DOHH2 (cell line): ENCODE measurements around the gene RSF1.

Experiments
- H3F3A ChIP-seq: fragments of 200-600 bp; sonication (generic), shearing (Covaris generic); 2 replicates; pipeline ENCODE4 v1.6.0; 2016; ENCODE audit warnings: antibody characterized with exemption, mild to moderate bottlenecking; ENCODE audit not compliant: control insufficient read depth, insufficient read depth
- H3K27ac ChIP-seq: fragments of 200-600 bp; sonication (generic); 2 replicates; pipeline ENCODE4 v1.5.1; 2014; ENCODE audit warnings: low read depth, mild to moderate bottlenecking, low read length, moderate library complexity
- H3K27me3 ChIP-seq: fragments of 200-600 bp; sonication (generic); 2 replicates; pipeline ENCODE4 v1.6.1; 2014; ENCODE audit warnings: mild to moderate bottlenecking, low read length, mixed read lengths; ENCODE audit not compliant: control insufficient read depth
- H3K36me3 ChIP-seq: fragments of 200-600 bp; sonication (generic); 2 replicates; pipeline ENCODE4 v1.6.1; 2014; ENCODE audit warnings: mild to moderate bottlenecking, low read length, moderate library complexity, mixed read lengths; ENCODE audit not compliant: control insufficient read depth
- H3K4me1 ChIP-seq: fragments of 200-600 bp; sonication (generic); 2 replicates; pipeline ENCODE4 v1.6.1; 2014; ENCODE audit warnings: mild to moderate bottlenecking, low read length, mixed read lengths; ENCODE audit not compliant: control insufficient read depth
- H3K4me2 ChIP-seq: fragments of 200-600 bp; sonication (generic); 2 replicates; pipeline ENCODE4 v1.6.0; 2014; ENCODE audit warnings: mild to moderate bottlenecking, low read length, moderate library complexity
- H3K4me3 ChIP-seq: fragments of 200-600 bp; sonication (generic); 2 replicates; pipeline ENCODE4 v1.5.1; 2014; ENCODE audit warnings: mild to moderate bottlenecking, low read length, mixed read lengths
- H3K79me2 ChIP-seq: fragments of 200-600 bp; sonication (generic); 2 replicates; pipeline ENCODE4 v1.6.1; 2014; ENCODE audit warnings: mild to moderate bottlenecking, low read length, mixed read lengths; ENCODE audit not compliant: control insufficient read depth
- H3K9me2 ChIP-seq: fragments of 200-600 bp; sonication (generic); replicated peaks from 2 replicates; pipeline ENCODE4 v1.6.1; 2014; ENCODE audit warnings: mild to moderate bottlenecking, low read length, mixed read lengths; ENCODE audit not compliant: control insufficient read depth
- H3K9me3 ChIP-seq: fragments of 200-600 bp; sonication (generic); 2 replicates; pipeline ENCODE4 v1.6.1; 2014; ENCODE audit warnings: antibody characterized with exemption, low read length, mixed read lengths; ENCODE audit not compliant: control insufficient read depth, insufficient read depth
- H4K20me1 ChIP-seq: fragments of 200-600 bp; sonication (generic); 2 replicates; pipeline ENCODE4 v1.6.0; 2014; ENCODE audit warnings: low read depth, mild to moderate bottlenecking, antibody characterized with exemption, low read length, moderate library complexity; ENCODE audit not compliant: control insufficient read depth, insufficient read depth
- CTCF ChIP-seq: fragments of 200-600 bp; sonication (generic); IDR thresholded peaks from one replicate; pipeline ENCODE4 v1.5.1; 2014; ENCODE audit warnings: antibody characterized with exemption, mild to moderate bottlenecking, low read depth, low read length; ENCODE audit not compliant: poor library complexity, severe bottlenecking
- EZH2phosphoT487 ChIP-seq: fragments of 200-600 bp; sonication (generic); IDR thresholded peaks from 2 replicates; pipeline ENCODE4 v1.6.1; 2017; ENCODE audit warnings: borderline replicate concordance, mild to moderate bottlenecking, antibody characterized with exemption, low read length, moderate library complexity, mixed read lengths

RSF1 gene

GRCh38 chr11:77747381-77747969, 73.0 kb downstream of the RSF1 start:
- Histone ChIP-seq H4K20me1 (no peaks in the 10 kb centered on the region; the same call in 1 of the 2 replicates), H3K27ac (no peak overlapping the region), H3K27me3 (no peaks in the 10 kb centered on the region), H3K9me2 (no peaks in the 10 kb centered on the region), H3K4me2 (no peak overlapping the region), H3K4me3 (no peak overlapping the region), H3K9me3 (no peaks in the 10 kb centered on the region), H3F3A (no peaks in the 10 kb centered on the region), H3K4me1 (no peaks in the 10 kb centered on the region), H3K36me3 (peaks cover 11% of the 10 kb centered on the region), H3K79me2 (peaks cover 44% of the 10 kb centered on the region)
- no peak for TF ChIP-seq EZH2phosphoT487
- no peak for TF ChIP-seq CTCF

GRCh38 chr11:77736473-77736872, 84.0 kb downstream of the RSF1 start:
- Histone ChIP-seq H3K79me2 (no peaks in the 10 kb centered on the region), H3K4me3 (no peak overlapping the region), H3K27me3 (no peaks in the 10 kb centered on the region), H3K27ac (no peak overlapping the region), H3K36me3 (peaks cover 50% of the 10 kb centered on the region), H4K20me1 (no peaks in the 10 kb centered on the region), H3K4me1 (no peaks in the 10 kb centered on the region), H3K4me2 (no peak overlapping the region), H3F3A (0 out of 2 replicates have a peak, but pooled peaks cover 3% of the 10 kb centered on the region), H3K9me3 (peaks cover 8% of the 10 kb centered on the region), H3K9me2 (no peaks in the 10 kb centered on the region)
- TF ChIP-seq EZH2phosphoT487: no peak
- TF ChIP-seq CTCF: no peak

GRCh38 chr11:77734890-77735289, 85.6 kb downstream of the RSF1 start:
- Histone ChIP-seq H3K27ac (no peak overlapping the region), H3K4me2 (no peak overlapping the region), H3K9me2 (no peaks in the 10 kb centered on the region), H3K4me3 (no peak overlapping the region), H4K20me1 (no peaks in the 10 kb centered on the region), H3K27me3 (no peaks in the 10 kb centered on the region), H3K36me3 (peaks cover 52% of the 10 kb centered on the region), H3K9me3 (peaks cover 16% of the 10 kb centered on the region), H3K4me1 (no peaks in the 10 kb centered on the region), H3K79me2 (no peaks in the 10 kb centered on the region), H3F3A (0 out of 2 replicates have a peak, but pooled peaks cover 3% of the 10 kb centered on the region)
- TF ChIP-seq EZH2phosphoT487 (no peak), CTCF (no peak)
